ENCODE results near the gene UBASH3B.
A peak's percentile ranks its signal among the peaks of the same experiment; 100 is the strongest.

- TF ChIP-seq CTCF (IDR thresholded peaks at IDR 0.05; ENCODE audit: low read depth, low read length) (peak; percentile 84), EZH2phosphoT487 (IDR thresholded peaks at IDR 0.05; ENCODE audit: low read depth) (no peak)
These were observed 140.7 kb downstream of the UBASH3B start for GRCh38 chr11:122796128-122796717.
